Stimulated activated CD4-positive, alpha-beta T cell treated with anti-CD3 and anti-CD28 coated beads, Interleukin-2, amount 100 ng/mL, for 48 hours (primary cell): ENCODE measurements around the gene PAX2.

ENCODE experiments used
- DNase-seq, 2 donors: peaks; one replicate each; pipeline ENCODE4 v3.0.0-alpha.2; 2020

The PAX2 gene

DNA sequence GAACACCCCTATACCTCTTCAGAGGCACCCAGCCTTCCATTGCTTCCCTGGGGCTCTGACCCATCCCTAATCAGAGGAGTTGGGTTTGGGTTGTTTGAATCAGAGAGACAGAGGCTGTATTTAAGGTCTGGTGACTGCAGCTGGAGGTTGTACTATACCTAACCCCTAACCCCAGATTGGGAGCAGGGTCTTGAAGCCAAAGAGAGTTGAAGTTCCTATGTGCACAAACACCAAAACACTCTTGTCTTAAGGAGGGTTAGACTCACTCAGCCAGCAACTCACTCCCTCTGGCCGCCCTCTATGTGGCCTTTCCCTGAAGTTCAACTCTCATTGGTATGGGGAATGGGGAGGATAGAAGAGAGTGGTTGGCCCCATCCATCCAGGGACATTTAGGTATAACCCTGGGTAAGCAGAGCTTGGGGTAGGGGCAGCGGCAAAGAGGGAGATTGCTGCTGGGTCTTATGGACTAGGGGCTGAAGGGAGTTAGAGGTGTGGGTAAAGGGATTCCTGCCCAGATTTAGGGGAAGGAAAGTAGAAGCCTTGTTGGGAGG lies 80.0 kb downstream of the PAX2 start:
- DNase-seq: no peak

- no peak for DNase-seq
Observed at GRCh38 chr10:100826031-100826651, 80.8 kb downstream of the PAX2 start.

GRCh38 chr10:100826661-100826982 lies 81.2 kb downstream of the PAX2 start:
- DNase-seq: no peak

DNA sequence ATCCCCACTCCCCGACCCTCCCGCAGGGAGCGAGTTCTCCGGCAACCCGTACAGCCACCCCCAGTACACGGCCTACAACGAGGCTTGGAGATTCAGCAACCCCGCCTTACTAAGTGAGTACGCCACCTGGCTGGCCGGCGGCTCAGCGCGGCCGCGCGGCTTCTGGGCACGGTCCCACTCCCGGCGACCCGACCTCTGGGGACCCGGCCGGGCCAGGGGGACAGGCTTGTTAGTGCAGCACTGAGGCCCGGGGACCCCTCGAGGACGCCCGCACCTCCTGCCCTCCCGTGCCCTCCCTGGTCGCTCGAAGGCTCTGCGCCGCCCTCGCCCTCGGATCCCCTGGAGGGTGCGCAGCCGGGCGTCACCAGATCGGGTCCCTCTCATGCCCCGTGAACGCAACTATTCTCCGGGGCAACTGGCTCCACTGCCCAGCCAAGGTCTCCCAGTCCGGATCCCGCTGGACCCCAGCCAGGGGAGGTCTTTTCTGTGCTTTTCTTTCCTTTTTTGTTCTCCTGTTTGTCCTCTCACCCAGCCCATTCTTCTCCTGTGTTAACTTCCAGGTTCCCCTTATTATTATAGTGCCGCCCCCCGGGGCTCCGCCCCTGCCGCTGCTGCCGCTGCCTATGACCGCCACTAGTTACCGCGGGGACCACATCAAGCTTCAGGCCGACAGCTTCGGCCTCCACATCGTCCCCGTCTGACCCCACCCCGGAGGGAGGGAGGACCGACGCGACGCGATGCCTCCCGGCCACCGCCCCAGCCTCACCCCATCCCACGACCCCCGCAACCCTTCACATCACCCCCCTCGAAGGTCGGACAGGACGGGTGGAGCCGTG lies 81.8 kb downstream of the PAX2 start:
- no peak for DNase-seq

DNA sequence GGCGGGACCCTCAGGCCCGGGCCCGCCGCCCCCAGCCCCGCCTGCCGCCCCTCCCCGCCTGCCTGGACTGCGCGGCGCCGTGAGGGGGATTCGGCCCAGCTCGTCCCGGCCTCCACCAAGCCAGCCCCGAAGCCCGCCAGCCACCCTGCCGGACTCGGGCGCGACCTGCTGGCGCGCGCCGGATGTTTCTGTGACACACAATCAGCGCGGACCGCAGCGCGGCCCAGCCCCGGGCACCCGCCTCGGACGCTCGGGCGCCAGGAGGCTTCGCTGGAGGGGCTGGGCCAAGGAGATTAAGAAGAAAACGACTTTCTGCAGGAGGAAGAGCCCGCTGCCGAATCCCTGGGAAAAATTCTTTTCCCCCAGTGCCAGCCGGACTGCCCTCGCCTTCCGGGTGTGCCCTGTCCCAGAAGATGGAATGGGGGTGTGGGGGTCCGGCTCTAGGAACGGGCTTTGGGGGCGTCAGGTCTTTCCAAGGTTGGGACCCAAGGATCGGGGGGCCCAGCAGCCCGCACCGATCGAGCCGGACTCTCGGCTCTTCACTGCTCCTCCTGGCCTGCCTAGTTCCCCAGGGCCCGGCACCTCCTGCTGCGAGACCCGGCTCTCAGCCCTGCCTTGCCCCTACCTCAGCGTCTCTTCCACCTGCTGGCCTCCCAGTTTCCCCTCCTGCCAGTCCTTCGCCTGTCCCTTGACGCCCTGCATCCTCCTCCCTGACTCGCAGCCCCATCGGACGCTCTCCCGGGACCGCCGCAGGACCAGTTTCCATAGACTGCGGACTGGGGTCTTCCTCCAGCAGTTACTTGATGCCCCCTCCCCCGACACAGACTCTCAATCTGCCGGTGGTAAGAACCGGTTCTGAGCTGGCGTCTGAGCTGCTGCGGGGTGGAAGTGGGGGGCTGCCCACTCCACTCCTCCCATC lies 82.7 kb downstream of the PAX2 start:
- no peak for DNase-seq

- peak in 1 of 2 donors; percentile 21 for DNase-seq
Observed at GRCh38 chr10:100828738-100829096, 83.3 kb downstream of the PAX2 start.

DNA sequence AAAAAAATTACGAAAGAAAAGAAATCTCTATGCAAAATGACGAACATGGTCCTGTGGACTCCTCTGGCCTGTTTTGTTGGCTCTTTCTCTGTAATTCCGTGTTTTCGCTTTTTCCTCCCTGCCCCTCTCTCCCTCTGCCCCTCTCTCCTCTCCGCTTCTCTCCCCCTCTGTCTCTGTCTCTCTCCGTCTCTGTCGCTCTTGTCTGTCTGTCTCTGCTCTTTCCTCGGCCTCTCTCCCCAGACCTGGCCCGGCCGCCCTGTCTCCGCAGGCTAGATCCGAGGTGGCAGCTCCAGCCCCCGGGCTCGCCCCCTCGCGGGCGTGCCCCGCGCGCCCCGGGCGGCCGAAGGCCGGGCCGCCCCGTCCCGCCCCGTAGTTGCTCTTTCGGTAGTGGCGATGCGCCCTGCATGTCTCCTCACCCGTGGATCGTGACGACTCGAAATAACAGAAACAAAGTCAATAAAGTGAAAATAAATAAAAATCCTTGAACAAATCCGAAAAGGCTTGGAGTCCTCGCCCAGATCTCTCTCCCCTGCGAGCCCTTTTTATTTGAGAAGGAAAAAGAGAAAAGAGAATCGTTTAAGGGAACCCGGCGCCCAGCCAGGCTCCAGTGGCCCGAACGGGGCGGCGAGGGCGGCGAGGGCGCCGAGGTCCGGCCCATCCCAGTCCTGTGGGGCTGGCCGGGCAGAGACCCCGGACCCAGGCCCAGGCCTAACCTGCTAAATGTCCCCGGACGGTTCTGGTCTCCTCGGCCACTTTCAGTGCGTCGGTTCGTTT lies 83.9 kb downstream of the PAX2 start:
- DNase-seq: no peak

GRCh38 chr10:100829933-100830727 lies 84.7 kb downstream of the PAX2 start:
- DNase-seq: no peak

DNA sequence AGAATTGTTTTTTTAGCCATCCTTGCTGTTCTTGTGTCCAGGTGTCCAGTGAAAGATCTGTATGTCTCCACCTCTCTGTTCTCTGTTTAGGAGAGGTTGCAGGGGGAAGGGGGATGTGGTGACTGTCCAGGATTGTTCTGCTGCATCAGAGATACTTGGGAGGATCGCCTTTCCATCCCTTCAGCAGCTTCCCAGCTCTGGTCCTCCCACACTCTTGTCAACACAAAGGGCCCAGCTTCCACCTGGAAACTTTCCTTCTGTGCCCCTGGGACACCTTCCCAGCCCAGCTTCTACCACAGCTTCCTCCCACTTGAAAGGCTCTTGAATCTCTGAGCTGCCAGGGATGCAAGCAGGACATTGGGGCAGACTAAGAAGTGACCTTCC lies 85.3 kb downstream of the PAX2 start:
- DNase-seq: no peak

- DNase-seq: no peak
Observed at GRCh38 chr10:100831742-100832141, 86.4 kb downstream of the PAX2 start.

DNA sequence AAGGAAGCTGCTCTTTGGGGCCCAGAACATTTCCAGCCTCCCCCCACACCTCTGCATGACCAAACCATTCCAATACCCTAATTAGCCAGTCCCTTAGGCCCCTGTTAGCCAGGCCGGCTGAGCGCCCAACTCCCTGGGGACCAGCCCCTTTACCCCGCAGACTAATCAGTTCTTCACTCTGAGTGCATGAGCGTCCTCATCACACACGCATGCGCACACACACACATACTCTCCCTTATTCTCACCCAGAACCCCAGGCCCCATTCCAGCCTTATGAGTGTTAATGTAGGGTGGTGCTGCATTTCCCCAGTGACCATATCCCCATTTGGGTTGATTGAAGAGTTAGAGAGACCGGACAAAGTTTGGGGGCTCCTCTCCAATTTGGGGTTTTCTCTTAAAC lies 90.4 kb downstream of the PAX2 start:
- no peak for DNase-seq

DNA sequence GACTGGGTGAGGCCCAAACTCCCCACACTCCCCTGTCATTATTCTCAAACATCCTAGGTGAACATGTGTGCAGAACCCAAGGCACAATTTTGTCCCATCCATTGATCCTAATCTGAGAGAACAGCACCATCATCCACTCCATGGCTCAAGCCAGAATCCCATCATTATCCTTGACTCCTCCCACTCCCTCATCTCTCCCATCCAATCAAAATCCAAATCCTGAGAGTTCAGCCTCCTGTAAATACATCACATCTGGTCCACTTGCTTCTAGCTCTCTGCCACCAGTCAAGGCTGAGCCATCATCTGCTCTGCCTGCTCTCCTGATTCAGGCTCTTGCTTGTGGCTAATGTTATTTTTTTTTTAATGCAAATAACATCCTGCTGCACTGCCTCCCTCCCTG lies 91.5 kb downstream of the PAX2 start:
- no peak for DNase-seq

- DNase-seq: no peak
Observed at GRCh38 chr10:100837300-100837699, 91.9 kb downstream of the PAX2 start.

DNA sequence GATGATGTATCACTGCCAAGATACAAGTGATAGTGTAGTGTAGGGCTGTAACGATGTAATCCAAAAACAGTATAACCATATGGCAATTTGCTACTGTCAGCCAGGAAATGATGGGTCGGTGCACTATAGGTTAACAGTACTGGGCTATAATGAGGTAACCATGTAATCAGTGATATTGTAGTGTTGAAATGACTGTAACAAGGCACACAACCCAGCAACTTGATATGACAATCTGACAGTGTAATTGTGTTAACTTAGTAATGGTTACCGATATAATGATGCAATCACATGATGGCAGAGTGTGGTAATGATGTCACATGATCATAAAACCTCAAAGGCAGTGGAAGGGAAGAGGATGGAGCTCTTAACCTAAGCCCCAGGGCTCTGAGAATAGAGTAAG lies 93.6 kb downstream of the PAX2 start:
- no peak for DNase-seq

DNA sequence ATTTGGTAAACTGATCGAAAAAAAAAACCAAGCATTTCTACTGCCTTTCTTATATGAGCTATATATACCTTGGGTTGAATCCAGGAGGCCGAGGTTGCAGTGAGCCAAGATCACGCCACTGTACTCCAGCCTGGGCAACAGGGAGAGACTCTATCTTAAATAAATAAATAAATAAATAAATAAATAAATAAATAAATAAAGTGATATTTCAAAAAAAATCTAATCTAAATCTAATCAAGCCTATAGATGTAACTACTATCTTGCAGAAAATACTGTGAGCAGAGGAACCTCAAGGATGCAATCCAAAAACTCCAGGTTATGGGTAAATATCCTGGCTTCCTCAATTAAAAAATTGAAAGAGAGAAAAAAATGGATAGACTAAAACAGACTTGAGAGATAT lies 96.1 kb downstream of the PAX2 start:
- no peak for DNase-seq

DNA sequence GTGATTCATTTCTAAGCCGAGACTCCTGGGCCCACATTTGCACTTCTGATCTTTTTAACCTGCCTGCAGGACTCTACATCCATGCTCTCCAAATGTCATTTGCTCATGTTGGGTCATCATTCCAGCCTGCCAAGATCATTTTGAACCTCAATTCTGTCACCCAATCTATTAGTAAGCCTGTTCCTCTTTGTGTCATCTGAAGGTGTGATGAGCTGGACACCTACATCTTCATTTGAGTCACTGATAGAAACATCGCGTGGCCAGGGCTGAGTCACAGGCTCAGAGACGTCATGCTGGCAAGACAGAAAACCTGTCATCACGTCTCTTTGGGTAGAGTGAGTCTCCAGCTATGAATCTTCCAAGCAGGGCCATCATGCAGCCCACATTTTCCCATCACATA lies 102.1 kb downstream of the PAX2 start:
- peak; percentile 56 to 59 for DNase-seq

DNA sequence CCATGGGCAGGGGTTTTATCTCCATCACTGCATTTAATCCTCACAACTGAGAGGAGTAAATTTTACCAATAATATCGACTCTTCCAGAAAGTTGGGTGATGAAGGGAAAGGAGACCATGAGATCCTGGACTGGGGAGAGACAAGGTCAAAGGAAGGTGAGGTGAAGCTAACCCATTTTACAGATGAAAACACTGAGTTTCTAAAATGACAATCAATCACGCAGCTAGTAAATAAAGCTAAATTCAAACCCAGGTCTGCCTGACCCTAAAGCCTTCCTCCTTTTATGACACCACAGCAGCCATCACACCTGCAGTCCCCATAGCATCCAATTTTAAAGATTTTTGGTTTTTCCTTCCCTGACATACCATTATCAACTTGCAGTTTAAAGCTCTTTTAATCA lies 103.4 kb downstream of the PAX2 start:
- DNase-seq: no peak

DNA sequence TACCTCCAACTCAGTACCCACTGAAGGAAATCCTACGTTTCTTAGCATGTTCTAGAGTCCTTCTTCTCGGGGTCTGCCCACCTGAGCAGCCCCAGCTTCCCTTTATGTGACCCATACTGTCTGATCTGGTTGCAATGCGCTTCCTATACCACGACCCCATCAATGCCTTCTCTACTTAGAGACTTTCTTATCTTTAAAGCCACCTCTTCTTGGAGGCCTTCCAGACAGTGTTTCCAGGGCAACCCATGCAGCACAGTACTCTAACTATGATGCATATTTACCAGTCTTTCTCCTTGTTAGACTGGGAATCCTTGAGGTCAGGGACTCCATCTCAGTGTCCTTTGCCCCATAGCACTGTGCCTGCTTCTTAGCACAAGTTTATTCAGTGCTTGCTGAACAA lies 112.9 kb downstream of the PAX2 start:
- no peak for DNase-seq

GRCh38 chr10:100858747-100859483 lies 113.5 kb downstream of the PAX2 start:
- no peak for DNase-seq

DNA sequence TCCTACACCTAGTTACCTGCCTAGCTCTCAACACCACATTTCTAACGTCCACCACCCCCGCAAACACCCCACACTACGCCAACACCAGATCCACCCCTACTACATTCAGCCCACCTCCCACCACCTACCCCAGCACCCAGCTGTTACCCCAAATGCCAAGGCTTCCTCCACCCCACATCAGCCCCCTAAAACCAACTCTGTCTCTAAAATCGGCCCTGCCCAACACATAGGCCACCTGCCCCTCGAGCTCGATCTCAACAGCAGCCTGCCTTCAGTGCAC lies 114.0 kb downstream of the PAX2 start:
- no peak for DNase-seq

- DNase-seq: no peak
Observed at GRCh38 chr10:100863433-100863832, 118.1 kb downstream of the PAX2 start.
